GM10248 (cell line): ENCODE measurements around the gene FBXL3.

Source experiments
- CTCF ChIA-PET: fragments of 300-600 bp; sonication (Branson Sonifier 250); formaldehyde crosslinking; extraction: SDS; loops from one replicate; lab custom pipeline; 2021; ENCODE audit warnings: antibody characterized with exemption; lab: Yijun Ruan, JAX
- POLR2A ChIA-PET: fragments of 350-650 bp; sonication (Branson Sonifier 250); formaldehyde crosslinking; extraction: SDS; loops from one replicate; lab custom pipeline; 2020; ENCODE audit warnings: antibody characterized with exemption; lab: Yijun Ruan, JAX
- DNase-seq: peaks from one replicate; pipeline ENCODE4 v3.0.0; 2012; ENCODE audit errors: extremely low spot score
- CTCF ChIP-seq: IDR thresholded peaks from 2 replicates; pipeline ENCODE4 v1.5.1; 2012; ENCODE audit warnings: mild to moderate bottlenecking, low read depth; ENCODE audit errors: extremely low read depth, missing control alignments, control extremely low read depth

Gene FBXL3

GRCh38 chr13:76993021-76993420 is 33.9 kb downstream of the FBXL3 start:
- CTCF ChIA-PET = interaction anchor here (1.6 to 6.3 kb wide), 3 partner anchors 9 to 13 kb away, joined by 6 to 57 read pairs (median 16); no protein-coding TSS in a partner anchor
- DNase-seq = no peak
- POLR2A ChIA-PET = interaction anchor here (0.8 kb wide), 1 partner anchor 10 kb away, joined by 3 read pairs; no protein-coding TSS in a partner anchor
- TF ChIP-seq CTCF = no peak

- DNase-seq = no peak
- CTCF ChIA-PET = interaction anchor here (1.6 to 6.3 kb wide), 3 partner anchors 9 to 14 kb away, joined by 6 to 57 read pairs (median 16); no protein-coding TSS in a partner anchor
- no peak for TF ChIP-seq CTCF
- POLR2A ChIA-PET = interaction anchor here (0.8 kb wide), 1 partner anchor 11 kb away, joined by 3 read pairs; no protein-coding TSS in a partner anchor
Observed at GRCh38 chr13:76992548-76993001, 34.4 kb downstream of the FBXL3 start.

- peak; percentile 97 for DNase-seq
- ChIA-PET CTCF (interaction anchor here (1.0 to 6.3 kb wide), 4 partner anchors 10 to 33 kb away, joined by 3 to 57 read pairs (median 11); no protein-coding TSS in a partner anchor), POLR2A (no interaction called here)
- no peak for TF ChIP-seq CTCF
Observed at GRCh38 chr13:76991796-76992547, 35.0 kb downstream of the FBXL3 start, which contains the start of gene CLN5. TSS of gene CLN5 (plus strand) at chr13:76992081. CDS start at chr13:76992099, 18 bp downstream.

- DNase-seq = peak; percentile 65
- ChIA-PET POLR2A (no interaction called here), CTCF (interaction anchor here (1.0 to 6.3 kb wide), 4 partner anchors 10 to 34 kb away, joined by 3 to 57 read pairs (median 11); no protein-coding TSS in a partner anchor)
- no peak for TF ChIP-seq CTCF
Observed at GRCh38 chr13:76991432-76991795, 35.5 kb downstream of the FBXL3 start.

- CTCF ChIA-PET = interaction anchor here (3.0 to 6.5 kb wide), 2 partner anchors 8 to 10 kb away, joined by 10 to 57 read pairs; partner anchors contain the start of gene CLN5
- no peak for TF ChIP-seq CTCF
Observed at GRCh38 chr13:76983676-76984075, 43.3 kb downstream of the FBXL3 start.

GRCh38 chr13:76982061-76982460 is 44.9 kb downstream of the FBXL3 start:
- ChIA-PET CTCF (interaction anchor here (1.0 to 6.5 kb wide), 3 partner anchors 9 to 96 kb away, joined by 4 to 57 read pairs (median 14); partner anchors contain the start of genes CLN5 and KCTD12), POLR2A (no interaction called here)
- TF ChIP-seq CTCF = no peak
- no peak for DNase-seq

More at GRCh38 chr13:76983676-76984075, 43.3 kb downstream of the FBXL3 start:
- DNase-seq = no peak
- POLR2A ChIA-PET = no interaction called here
